IPS DF 6.9 (cell line): ENCODE results near the gene CCSER1.

Experiments
- DNase-seq: peaks from one replicate; pipeline ENCODE4 v3.0.0-alpha.2; 2013; ENCODE audit warnings: low read depth, low spot score
- H3K27ac ChIP-seq: one replicate; pipeline ENCODE4 v1.5.1; 2013; ENCODE audit warnings: low read length, control low read depth
- H3K27me3 ChIP-seq: 2 replicates; pipeline ENCODE4 v1.6.1; 2013; ENCODE audit warnings: mild to moderate bottlenecking, low read length; ENCODE audit not compliant: control insufficient read depth, insufficient read depth
- H3K36me3 ChIP-seq: 2 replicates; pipeline ENCODE4 v1.6.1; 2013; ENCODE audit warnings: low read length; ENCODE audit not compliant: control insufficient read depth, insufficient read depth
- H3K4me1 ChIP-seq: 2 replicates; pipeline ENCODE4 v1.6.1; 2013; ENCODE audit warnings: low read length; ENCODE audit not compliant: control insufficient read depth, insufficient read depth
- H3K4me3 ChIP-seq: 2 replicates; pipeline ENCODE4 v1.5.1; 2013; ENCODE audit warnings: mild to moderate bottlenecking, low read length
- H3K9me3 ChIP-seq: 2 replicates; pipeline ENCODE4 v1.6.1; 2013; ENCODE audit warnings: low read length, inconsistent platforms; ENCODE audit not compliant: control insufficient read depth, insufficient read depth
- WGBS: extraction: QIAGEN DNeasy Blood & Tissue Kit; methylation state at CpG from one replicate; pipeline ENCODE4 v1.1.7; 2013; ENCODE audit warnings: mixed read lengths, missing lambda C conversion rate; ENCODE audit not compliant: insufficient read length, insufficient coverage; 5-methylcytosine and 5-hydroxymethylcytosine counted together

CCSER1 gene

DNA sequence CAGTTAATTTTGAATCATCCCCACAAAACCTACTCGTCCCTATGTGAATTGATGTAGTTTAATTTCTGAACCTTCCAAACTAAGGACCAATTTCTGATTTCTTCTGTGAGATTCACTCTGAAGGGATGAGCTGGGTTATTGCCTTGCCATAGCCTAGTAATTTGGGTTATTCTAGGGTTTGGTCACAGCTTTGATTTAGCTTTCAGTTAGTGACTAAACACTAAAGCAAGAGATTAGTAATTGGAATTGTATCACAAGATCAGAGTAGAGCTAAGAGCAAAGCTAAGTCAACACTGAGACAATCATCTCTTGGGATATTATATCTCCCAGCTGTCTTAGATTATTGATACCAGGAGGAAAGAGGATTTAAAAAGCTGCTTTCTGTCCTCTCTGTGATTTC lies 588.0 kb downstream of the CCSER1 start:
- H3K27me3 ChIP-seq = no peaks in the 10 kb centered on the region
- WGBS = no CpG with 5 or more reads among the region's 1 CpG
- H3K9me3 ChIP-seq = no peaks in the 10 kb centered on the region
- no peak for DNase-seq
- H3K36me3 ChIP-seq = no peaks in the 10 kb centered on the region
- no peaks in the 10 kb centered on the region for H3K4me1 ChIP-seq
- no peak overlapping the region for H3K27ac ChIP-seq
- H3K4me3 ChIP-seq = no peak overlapping the region

DNA sequence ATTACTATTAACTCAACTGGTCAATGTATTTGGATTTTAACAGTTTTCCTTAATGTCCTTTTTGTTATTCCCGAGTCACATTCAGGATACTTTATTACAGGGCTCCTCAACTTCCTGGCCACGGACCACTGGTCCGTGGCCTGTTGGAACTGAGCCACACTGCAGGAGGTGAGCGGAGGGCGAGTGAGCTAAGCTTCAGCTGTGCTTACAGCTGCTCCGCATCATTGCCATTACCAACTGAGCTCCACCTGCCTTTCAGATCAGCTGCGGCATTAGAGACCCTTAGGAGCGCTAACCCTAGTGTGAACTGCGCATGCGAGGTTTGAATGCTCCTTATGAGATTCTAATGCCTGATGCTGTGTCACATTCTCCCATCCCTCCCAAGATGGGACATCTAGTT lies 591.7 kb downstream of the CCSER1 start:
- Histone ChIP-seq H3K4me3 (no peak overlapping the region), H3K9me3 (no peaks in the 10 kb centered on the region), H3K4me1 (no peaks in the 10 kb centered on the region), H3K36me3 (no peaks in the 10 kb centered on the region), H3K27ac (no peak overlapping the region), H3K27me3 (no peaks in the 10 kb centered on the region)
- no CpG with 5 or more reads among the region's 10 CpGs for WGBS
- no peak for DNase-seq

DNA sequence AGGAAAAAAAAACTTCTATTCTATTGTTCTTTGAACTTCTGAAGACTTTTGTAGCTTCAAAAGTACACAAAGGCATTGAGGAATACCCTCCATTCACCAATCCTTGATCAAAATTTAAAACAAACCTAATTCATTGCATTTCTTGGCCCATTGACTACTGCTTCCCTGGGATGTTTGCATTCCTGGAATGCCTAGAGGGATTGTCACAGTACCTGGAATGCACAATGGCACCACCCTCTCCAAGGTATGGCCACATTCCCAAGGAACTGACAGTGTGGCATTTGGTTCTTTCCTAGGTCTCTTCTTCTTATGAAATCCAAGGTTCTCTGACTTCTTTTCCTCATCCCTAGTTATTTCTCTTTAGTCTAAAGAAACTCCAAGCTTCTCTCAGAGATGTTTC lies 600.7 kb downstream of the CCSER1 start:
- H3K4me1 ChIP-seq = peaks cover 2% of the 10 kb centered on the region; the same call in 1 of the 2 replicates
- H3K9me3 ChIP-seq = no peaks in the 10 kb centered on the region
- no peak overlapping the region for H3K27ac ChIP-seq
- DNase-seq = peak; percentile 68
- H3K27me3 ChIP-seq = no peaks in the 10 kb centered on the region
- H3K36me3 ChIP-seq = no peaks in the 10 kb centered on the region
- H3K4me3 ChIP-seq = no peak overlapping the region

DNA sequence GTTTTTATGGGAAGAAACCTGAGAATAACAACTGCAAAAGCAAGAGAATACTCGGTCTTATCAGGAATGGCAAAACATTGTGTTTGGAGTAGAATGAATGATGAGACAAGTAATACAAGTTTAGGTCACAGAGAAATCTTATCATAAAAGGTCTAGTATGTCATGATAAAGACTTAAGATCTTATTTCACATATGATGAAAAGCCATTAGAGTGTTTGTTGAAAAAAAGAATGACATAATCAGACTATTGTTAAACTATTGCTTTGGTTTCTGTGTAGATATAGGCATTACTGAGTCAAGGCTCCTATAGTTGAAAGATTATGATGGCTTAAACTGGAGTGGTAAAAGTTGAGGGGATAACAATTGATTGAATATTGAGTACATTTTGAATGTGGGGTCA lies 603.6 kb downstream of the CCSER1 start:
- no peaks in the 10 kb centered on the region for H3K36me3 ChIP-seq
- H3K9me3 ChIP-seq = no peaks in the 10 kb centered on the region
- H3K4me3 ChIP-seq = no peak overlapping the region
- no CpG with 5 or more reads among the region's 1 CpG for WGBS
- no peak for DNase-seq
- H3K27ac ChIP-seq = no peak overlapping the region
- H3K27me3 ChIP-seq = no peaks in the 10 kb centered on the region
- peaks cover 2% of the 10 kb centered on the region; the same call in 1 of the 2 replicates for H3K4me1 ChIP-seq

DNA sequence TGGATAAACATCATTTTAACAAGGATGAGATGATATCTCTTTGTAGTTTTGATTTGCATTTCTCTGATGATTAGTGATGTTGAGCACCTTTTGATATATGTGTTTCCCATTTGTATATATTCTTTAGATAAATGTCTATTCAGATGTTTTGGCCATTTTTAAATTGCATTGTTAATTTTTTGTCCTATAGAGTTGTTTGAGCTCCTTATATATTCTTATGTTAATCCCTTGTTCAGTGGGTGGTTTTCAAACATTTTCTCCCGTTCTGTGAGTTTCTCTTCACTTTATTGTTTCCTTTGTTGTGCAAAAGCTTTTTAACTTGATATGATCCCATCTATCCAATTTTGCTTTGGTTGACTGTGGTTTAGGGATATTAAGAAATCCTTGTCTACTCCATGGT lies 606.0 kb downstream of the CCSER1 start:
- WGBS = no CpG with 5 or more reads among the region's 1 CpG
- Histone ChIP-seq H3K27ac (no peak overlapping the region), H3K4me1 (no peaks in the 10 kb centered on the region), H3K9me3 (no peaks in the 10 kb centered on the region), H3K4me3 (no peak overlapping the region), H3K27me3 (no peaks in the 10 kb centered on the region), H3K36me3 (no peaks in the 10 kb centered on the region)
- no peak for DNase-seq

DNA sequence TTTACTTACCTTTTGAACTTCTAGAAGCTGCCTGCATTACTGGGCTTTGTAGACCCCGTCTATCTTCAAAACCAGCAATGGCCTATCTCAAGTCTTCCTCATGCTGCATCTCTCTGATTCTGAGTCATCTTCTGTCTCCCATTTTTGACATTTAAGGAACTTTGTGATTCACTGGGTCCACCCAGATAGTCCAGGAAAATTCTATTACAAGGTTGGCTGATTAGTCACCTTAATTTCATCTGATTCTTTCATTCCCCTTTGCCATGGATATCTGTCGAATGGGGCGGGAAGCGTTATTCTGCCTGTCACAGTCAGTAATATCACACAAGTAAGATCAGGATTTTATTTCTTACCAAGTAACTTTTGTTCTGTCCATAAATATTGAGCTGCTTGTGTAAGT lies 618.0 kb downstream of the CCSER1 start:
- Histone ChIP-seq H3K9me3 (no peaks in the 10 kb centered on the region), H3K4me3 (no peak overlapping the region), H3K4me1 (no peaks in the 10 kb centered on the region), H3K27ac (no peak overlapping the region), H3K36me3 (no peaks in the 10 kb centered on the region), H3K27me3 (no peaks in the 10 kb centered on the region)
- DNase-seq = no peak
- WGBS = no CpG with 5 or more reads among the region's 4 CpGs

DNA sequence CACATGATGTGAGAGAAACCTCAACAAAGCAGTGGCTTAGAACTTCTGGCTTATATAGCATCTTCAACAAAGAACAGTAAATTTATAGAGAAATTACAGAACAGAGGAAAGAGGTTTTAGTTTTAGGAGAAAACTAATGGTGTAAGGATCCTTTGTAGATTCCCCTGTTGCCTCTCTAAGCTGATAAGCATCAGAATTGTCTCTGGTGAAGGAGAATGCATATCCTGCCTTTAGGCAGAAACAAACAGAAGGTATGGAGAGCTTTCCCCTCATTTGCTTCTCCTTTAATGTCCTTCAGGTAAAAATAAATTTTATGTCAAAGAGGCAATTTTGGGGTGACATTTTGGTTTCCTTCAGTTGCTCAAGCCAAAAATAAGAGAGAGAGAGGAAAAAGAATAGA lies 625.9 kb downstream of the CCSER1 start:
- Histone ChIP-seq H3K4me1 (no peaks in the 10 kb centered on the region), H3K4me3 (no peak overlapping the region), H3K27ac (no peak overlapping the region), H3K27me3 (no peaks in the 10 kb centered on the region), H3K9me3 (no peaks in the 10 kb centered on the region), H3K36me3 (no peaks in the 10 kb centered on the region)
- DNase-seq = no peak

DNA sequence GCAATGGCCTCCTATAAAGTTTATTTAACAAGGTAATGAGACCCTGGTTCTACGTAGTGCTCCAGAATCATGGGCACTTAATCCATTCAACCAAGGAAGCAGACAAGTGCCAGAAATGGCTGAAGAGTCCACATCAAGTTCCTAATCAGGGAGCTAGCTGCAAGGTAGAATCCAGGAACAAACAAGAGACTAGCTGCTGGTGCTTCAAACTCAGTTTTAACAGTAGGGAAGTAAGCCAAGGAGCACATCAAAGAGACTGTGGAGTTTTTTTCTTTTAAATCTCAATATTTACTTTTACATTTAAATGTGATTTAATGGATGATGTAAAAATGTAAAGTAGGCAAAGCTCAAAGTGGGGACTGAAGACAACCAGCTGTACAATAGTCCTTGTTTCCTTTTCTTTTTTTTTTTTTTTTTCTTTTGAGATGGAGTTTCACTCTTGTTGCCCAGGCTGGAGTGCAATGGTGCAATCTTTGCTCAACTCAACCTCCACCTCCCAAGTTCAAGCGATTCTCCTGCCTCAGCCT lies 630.4 kb downstream of the CCSER1 start:
- Histone ChIP-seq H3K27me3 (no peaks in the 10 kb centered on the region), H3K36me3 (no peaks in the 10 kb centered on the region), H3K4me1 (no peaks in the 10 kb centered on the region), H3K9me3 (no peaks in the 10 kb centered on the region), H3K4me3 (no peak overlapping the region), H3K27ac (no peak overlapping the region)
- no peak for DNase-seq
- no CpG with 5 or more reads among the region's 2 CpGs for WGBS

DNA sequence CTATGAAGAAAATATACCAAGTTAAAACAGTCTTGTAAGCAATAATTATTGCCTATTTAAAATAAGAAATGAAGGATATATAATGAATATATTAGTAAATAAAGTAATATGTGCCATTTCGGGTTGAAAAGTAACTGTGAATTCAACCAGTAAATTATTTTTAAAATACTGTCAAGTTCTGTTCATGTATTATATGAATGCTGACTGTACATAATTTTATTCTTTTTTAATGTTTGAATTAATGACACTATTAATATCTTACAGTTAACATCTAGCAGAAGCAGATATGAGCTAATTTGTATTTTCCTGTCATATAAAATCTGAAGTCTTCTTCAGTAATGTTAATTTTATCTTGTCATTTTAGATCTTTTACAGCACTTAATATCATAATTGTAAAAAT lies 632.9 kb downstream of the CCSER1 start:
- DNase-seq = no peak
- H3K27me3 ChIP-seq = no peaks in the 10 kb centered on the region
- 100% methylated on average over 1 of the region's 1 CpG for WGBS
- no peak overlapping the region for H3K4me3 ChIP-seq
- no peak overlapping the region for H3K27ac ChIP-seq
- H3K36me3 ChIP-seq = no peaks in the 10 kb centered on the region
- no peaks in the 10 kb centered on the region for H3K9me3 ChIP-seq
- no peaks in the 10 kb centered on the region for H3K4me1 ChIP-seq

DNA sequence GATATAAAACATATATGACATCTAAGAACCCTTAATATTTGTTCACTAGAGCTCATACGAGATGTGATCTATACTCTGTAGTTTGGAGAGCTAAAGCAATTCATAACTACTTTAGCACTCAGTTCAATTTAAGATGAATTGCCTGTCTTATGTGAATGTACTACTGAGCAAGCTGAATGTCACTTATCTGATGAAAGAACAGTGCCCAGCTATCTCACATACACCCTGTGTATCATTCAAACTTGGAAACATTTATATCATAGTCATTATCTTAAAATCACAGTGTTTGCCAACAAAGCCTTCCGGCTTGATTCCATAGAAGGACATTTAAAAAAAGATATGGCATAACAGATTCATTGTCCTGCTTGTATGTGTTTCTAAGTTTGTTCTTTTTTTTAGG lies 639.6 kb downstream of the CCSER1 start:
- H3K36me3 ChIP-seq = no peaks in the 10 kb centered on the region
- no CpG with 5 or more reads among the region's 2 CpGs for WGBS
- H3K4me1 ChIP-seq = no peaks in the 10 kb centered on the region
- no peaks in the 10 kb centered on the region for H3K9me3 ChIP-seq
- DNase-seq = no peak
- H3K27ac ChIP-seq = no peak overlapping the region
- H3K27me3 ChIP-seq = no peaks in the 10 kb centered on the region
- no peak overlapping the region for H3K4me3 ChIP-seq

DNA sequence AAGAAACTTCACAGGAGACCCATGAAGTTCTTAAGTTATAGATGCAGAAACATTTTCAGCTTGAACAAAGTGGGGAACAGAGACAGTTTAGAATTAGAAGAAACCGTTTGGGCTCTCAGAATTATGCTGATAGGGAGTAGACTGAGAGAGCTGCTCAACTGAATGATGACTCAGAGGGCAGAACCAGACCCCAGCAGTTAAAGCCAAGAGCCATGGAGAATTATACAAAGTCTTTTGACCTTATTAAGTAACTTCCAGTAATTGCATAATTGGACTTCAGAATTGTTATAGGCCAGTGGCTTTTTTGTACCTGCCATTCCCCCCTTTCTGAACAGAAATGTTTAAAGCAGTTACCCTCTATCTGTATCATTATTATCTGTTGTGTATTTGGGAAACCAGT lies 642.1 kb downstream of the CCSER1 start:
- no peak for DNase-seq
- H3K4me1 ChIP-seq = no peaks in the 10 kb centered on the region
- H3K36me3 ChIP-seq = no peaks in the 10 kb centered on the region
- H3K4me3 ChIP-seq = no peak overlapping the region
- H3K27ac ChIP-seq = no peak overlapping the region
- H3K9me3 ChIP-seq = no peaks in the 10 kb centered on the region
- no peaks in the 10 kb centered on the region for H3K27me3 ChIP-seq
- no CpG with 5 or more reads among the region's 1 CpG for WGBS
